CD4-positive, CD25-positive, alpha-beta regulatory T cell (primary cell): Measurements from ENCODE around the gene TRIM32. TPM values are rescaled to one million over a fixed set of nuclear protein-coding genes. Genes with fewer than 3 reads are reported as not detected.

ENCODE experiments used
- ATAC-seq, 2 donors: fragments of 150-1000 bp; cut with Tn5 transposase; one replicate each; pipeline ENCODE4 v1.10.0; 2021; ENCODE audit warnings: low read depth in 2 of 2, moderate number of reproducible peaks in 2 of 2, moderate library complexity in 1 of 2
- DNase-seq, 3 donors: peaks; one replicate each; pipeline versions ENCODE4 v3.0.0 to v3.0.0-alpha.2; 2012 to 2022; ENCODE audit warnings: mixed read lengths in 1 of 3
- H3K27ac ChIP-seq: one replicate; pipeline ENCODE4 v1.7.0; 2013; ENCODE audit warnings: mild to moderate bottlenecking, low read length; ENCODE audit not compliant: insufficient read depth, poor library complexity, severe bottlenecking
- H3K27me3 ChIP-seq: one replicate; pipeline ENCODE4 v1.7.0; 2013; ENCODE audit warnings: low read length; ENCODE audit not compliant: control insufficient read depth, insufficient read depth
- H3K36me3 ChIP-seq: one replicate; pipeline ENCODE4 v1.7.0; 2013; ENCODE audit warnings: mild to moderate bottlenecking, low read length, moderate library complexity; ENCODE audit not compliant: control insufficient read depth, insufficient read depth
- H3K4me1 ChIP-seq: 2 replicates; pipeline ENCODE4 v1.7.0; 2013; ENCODE audit warnings: mild to moderate bottlenecking, low read length; ENCODE audit not compliant: insufficient read depth, control insufficient read depth, poor library complexity, severe bottlenecking
- H3K4me3 ChIP-seq: one replicate; pipeline ENCODE4 v1.7.0; 2013; ENCODE audit warnings: low read depth, mild to moderate bottlenecking, low read length, moderate library complexity
- H3K9me3 ChIP-seq, 2 experiments: 1 replicate in 1 of 2; 2 replicates in 1 of 2; pipeline ENCODE4 v1.7.0; 2013; ENCODE audit warnings: low read length in 2 of 2, mild to moderate bottlenecking in 1 of 2, moderate library complexity in 1 of 2; ENCODE audit not compliant: control insufficient read depth in 2 of 2
- H3K27ac Mint-ChIP-seq, 3 donors: one replicate each; pipeline ENCODE4 v1.8.0; 2020 to 2022; ENCODE audit warnings: mild to moderate bottlenecking in 3 of 3, mixed read lengths in 3 of 3, moderate library complexity in 2 of 3
- H3K27me3 Mint-ChIP-seq: one replicate; pipeline ENCODE4 v1.8.0; 2022; ENCODE audit warnings: mild to moderate bottlenecking, mixed read lengths
- H3K36me3 Mint-ChIP-seq: one replicate; pipeline ENCODE4 v1.8.0; 2020; ENCODE audit warnings: mixed read lengths
- H3K4me1 Mint-ChIP-seq, 4 donors: one replicate each; pipeline ENCODE4 v1.8.0; 2020 to 2022; ENCODE audit warnings: mixed read lengths in 4 of 4, mild to moderate bottlenecking in 1 of 4
- H3K4me3 Mint-ChIP-seq, 4 donors: one replicate each; pipeline ENCODE4 v1.8.0; 2020 to 2022; ENCODE audit warnings: mild to moderate bottlenecking in 4 of 4, mixed read lengths in 4 of 4, moderate library complexity in 3 of 4
- H3K9me3 Mint-ChIP-seq, 7 donors: one replicate each; pipeline ENCODE4 v1.8.0; 2020 to 2022; ENCODE audit warnings: mixed read lengths in 7 of 7, mild to moderate bottlenecking in 3 of 7, moderate library complexity in 2 of 7
- polyA plus RNA-seq, 4 donors: library from polyadenylated mRNA; unstranded; fragments of 300-500 nt; fragmentation: Illumina TruSeq; gene quantifications; one replicate each; pipeline ENCODE4 v1.2.3, GENCODE V29; 2021
- total RNA-seq: library from RNA; stranded (reverse); gene quantifications from one replicate; pipeline ENCODE4 v1.2.3, GENCODE V29; 2022

TRIM32 gene
- total and polyA plus RNA-seq, 5 donors from 2014 or later, result 19.9 to 37.5 (median 34.8) TPM

DNA sequence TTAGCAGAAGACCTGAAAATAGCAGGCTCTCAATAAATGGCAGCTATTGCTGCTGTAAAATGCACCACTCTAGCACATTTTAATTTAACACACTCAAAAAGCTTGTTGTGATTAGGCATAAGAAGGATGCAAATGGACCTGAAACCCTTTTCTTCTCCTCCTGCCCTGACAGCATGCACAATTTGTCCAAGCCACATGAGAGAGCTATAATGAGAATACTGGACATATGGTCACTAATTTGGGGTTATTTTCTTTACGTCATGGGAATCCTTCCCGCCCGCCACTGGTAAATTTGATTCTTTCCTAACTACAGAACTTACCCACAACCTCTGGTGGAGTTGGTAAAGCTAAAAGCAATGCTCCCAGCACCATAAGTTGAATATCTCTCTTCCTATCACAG lies 62.1 kb downstream of the TRIM32 start:
- H3K9me3 Mint-ChIP-seq, result peaks cover 0 to 2% (median 0%) of the 10 kb centered on the region in 7 donors
- H3K27ac ChIP-seq, result no peak overlapping the region
- no peaks in the 10 kb centered on the region for H3K36me3 ChIP-seq
- no peaks in the 10 kb centered on the region for H3K9me3 ChIP-seq
- no peak overlapping the region for H3K27ac Mint-ChIP-seq
- H3K27me3 ChIP-seq, result no peaks in the 10 kb centered on the region
- no peaks in the 10 kb centered on the region for H3K36me3 Mint-ChIP-seq
- peaks cover 19% of the 10 kb centered on the region for H3K27me3 Mint-ChIP-seq
- H3K4me1 ChIP-seq, result no peaks in the 10 kb centered on the region
- H3K4me3 ChIP-seq, result no peak overlapping the region
- H3K4me1 Mint-ChIP-seq, result peaks cover 0 to 4% (median 0%) of the 10 kb centered on the region in 4 donors
- no peak overlapping the region for H3K4me3 Mint-ChIP-seq
- ATAC-seq (no peak), DNase-seq (no peak)

DNA sequence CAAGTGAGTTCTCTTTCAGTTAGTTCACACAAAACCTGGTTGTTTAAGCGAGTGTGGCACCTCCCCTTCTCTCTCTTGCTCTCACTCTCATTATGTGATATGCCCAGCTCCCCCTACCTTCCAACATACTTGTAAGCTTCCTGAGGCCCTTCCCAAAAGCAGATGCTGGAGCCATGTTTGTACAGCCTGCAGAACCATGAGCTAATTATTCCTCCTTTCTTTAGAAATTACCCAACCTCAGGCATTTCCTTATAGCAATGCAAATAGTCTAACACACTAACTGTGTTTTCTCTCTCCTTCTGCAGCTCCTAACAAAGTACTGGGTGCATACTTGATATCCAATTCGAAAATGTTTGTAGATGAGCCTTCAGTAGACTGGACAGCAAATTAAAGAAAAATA lies 62.7 kb downstream of the TRIM32 start:
- DNase-seq (no peak), ATAC-seq (no peak)
- no peak overlapping the region for H3K4me3 ChIP-seq
- peaks cover 0 to 2% (median 0%) of the 10 kb centered on the region in 7 donors for H3K9me3 Mint-ChIP-seq
- H3K27ac Mint-ChIP-seq, result no peak overlapping the region
- peaks cover 19% of the 10 kb centered on the region for H3K27me3 Mint-ChIP-seq
- H3K27me3 ChIP-seq, result no peaks in the 10 kb centered on the region
- no peaks in the 10 kb centered on the region for H3K36me3 Mint-ChIP-seq
- H3K27ac ChIP-seq, result no peak overlapping the region
- H3K4me3 Mint-ChIP-seq, result no peak overlapping the region
- peaks cover 0 to 4% (median 0%) of the 10 kb centered on the region in 4 donors for H3K4me1 Mint-ChIP-seq
- H3K36me3 ChIP-seq, result no peaks in the 10 kb centered on the region
- H3K4me1 ChIP-seq, result no peaks in the 10 kb centered on the region
- H3K9me3 ChIP-seq, result no peaks in the 10 kb centered on the region

- Mint-ChIP-seq H3K27ac (no peak overlapping the region), H3K4me1 (peaks cover 0 to 4% (median 0%) of the 10 kb centered on the region in 4 donors), H3K9me3 (peaks cover 0 to 2% (median under 1%) of the 10 kb centered on the region in 7 donors), H3K27me3 (peaks cover 16% of the 10 kb centered on the region), H3K36me3 (no peaks in the 10 kb centered on the region), H3K4me3 (no peak overlapping the region)
- ATAC-seq (no peak), DNase-seq (no peak)
- no peaks in the 10 kb centered on the region for H3K36me3 ChIP-seq
- no peak overlapping the region for H3K27ac ChIP-seq
- H3K27me3 ChIP-seq, result no peaks in the 10 kb centered on the region
- H3K4me1 ChIP-seq, result no peaks in the 10 kb centered on the region
- H3K9me3 ChIP-seq, result no peaks in the 10 kb centered on the region
- no peak overlapping the region for H3K4me3 ChIP-seq
Observed at GRCh38 chr9:116750510-116750909, 63.4 kb downstream of the TRIM32 start.
